MCF 10A (cell line): ENCODE measurements around the gene CHST6. TPM values are rescaled to one million over a fixed set of nuclear protein-coding genes. Genes with fewer than 3 reads are reported as not detected.

Source experiments
- BruUV-seq: library from RNA; stranded (reverse); fragments of 400-500 nt; replicated peaks from 2 replicates; lab custom pipeline; 2021; lab: Mats Ljungman, UMichigan
- CTCF ChIA-PET: fragments of 300-600 bp; sonication (Branson Sonifier 250); formaldehyde crosslinking; extraction: SDS; loops from one replicate; lab custom pipeline; 2021; ENCODE audit warnings: antibody characterized with exemption, inconsistent platforms; lab: Yijun Ruan, JAX
- POLR2A ChIA-PET: fragments of 300-600, 350-650 bp; sonication (Branson Sonifier 250); formaldehyde crosslinking; extraction: SDS; loops from one replicate; lab custom pipeline; 2020; ENCODE audit warnings: antibody characterized with exemption, inconsistent platforms; lab: Yijun Ruan, JAX
- DNase-seq: peaks from one replicate; pipeline ENCODE4 v3.0.0-alpha.2; 2018; ENCODE audit not compliant: unreplicated experiment
- H3K27ac Mint-ChIP-seq: one replicate; pipeline ENCODE4 v1.8.0; 2022; ENCODE audit warnings: mild to moderate bottlenecking, low read depth, mixed read lengths; ENCODE audit not compliant: unreplicated experiment
- H3K27me3 Mint-ChIP-seq: one replicate; pipeline ENCODE4 v1.8.0; 2022; ENCODE audit warnings: mixed read lengths; ENCODE audit not compliant: insufficient read depth, unreplicated experiment
- H3K36me3 Mint-ChIP-seq: one replicate; pipeline ENCODE4 v1.8.0; 2022; ENCODE audit warnings: mild to moderate bottlenecking, moderate library complexity, mixed read lengths; ENCODE audit not compliant: insufficient read depth, unreplicated experiment
- H3K4me1 Mint-ChIP-seq: one replicate; pipeline ENCODE4 v1.8.0; 2022; ENCODE audit warnings: mixed read lengths; ENCODE audit not compliant: insufficient read depth, unreplicated experiment
- H3K4me3 Mint-ChIP-seq: one replicate; pipeline ENCODE4 v1.8.0; 2022; ENCODE audit warnings: mild to moderate bottlenecking, moderate library complexity, mixed read lengths; ENCODE audit not compliant: unreplicated experiment
- H3K9me3 Mint-ChIP-seq: one replicate; pipeline ENCODE4 v1.8.0; 2022; ENCODE audit warnings: mixed read lengths; ENCODE audit not compliant: unreplicated experiment
- intact Hi-C: fragments of 100-400 bp; cut with micrococcal nuclease; formaldehyde crosslinking; loops from 2 replicates; pipeline ENCODE4 v1.14.1; 2022
- total RNA-seq: library from RNA; stranded (reverse); gene quantifications from 2 replicates; pipeline ENCODE4 v1.2.3, GENCODE V29; 2022
- TF ChIP-seq, protein P1 (sequence below): fragments of 200-600 bp; IDR thresholded peaks from one replicate; pipeline ENCODE4 v1.8.0; 2022; ENCODE audit warnings: antibody characterized with exemption, mild to moderate bottlenecking; ENCODE audit not compliant: unreplicated experiment

The CHST6 gene
- total RNA-seq, 1 experiment from 2014 or later = 0.16 TPM

DNA sequence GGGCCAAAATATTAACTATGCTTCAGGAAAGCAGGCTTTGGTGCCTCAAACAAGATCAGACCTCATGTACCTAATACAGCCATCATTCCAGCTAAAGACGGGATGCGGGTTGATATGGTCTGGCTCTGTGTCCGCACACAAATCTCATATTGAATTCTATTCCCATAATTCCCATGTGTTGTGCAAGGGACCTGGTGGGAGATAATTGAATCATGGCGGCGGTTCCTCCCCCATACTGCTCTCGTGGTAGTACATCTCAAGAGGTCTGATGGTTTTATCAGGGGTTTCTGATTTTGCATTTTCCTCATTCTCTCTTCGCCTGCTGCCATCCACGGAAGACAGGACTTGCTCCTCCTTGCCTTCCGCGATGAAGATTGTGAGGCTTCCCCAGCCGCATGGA lies 19.1 kb upstream of the CHST6 start:
- CTCF ChIA-PET = interaction anchor here (1.6 kb wide), 1 partner anchor 42 kb away, joined by 11 read pairs; no protein-coding TSS in a partner anchor

DNA sequence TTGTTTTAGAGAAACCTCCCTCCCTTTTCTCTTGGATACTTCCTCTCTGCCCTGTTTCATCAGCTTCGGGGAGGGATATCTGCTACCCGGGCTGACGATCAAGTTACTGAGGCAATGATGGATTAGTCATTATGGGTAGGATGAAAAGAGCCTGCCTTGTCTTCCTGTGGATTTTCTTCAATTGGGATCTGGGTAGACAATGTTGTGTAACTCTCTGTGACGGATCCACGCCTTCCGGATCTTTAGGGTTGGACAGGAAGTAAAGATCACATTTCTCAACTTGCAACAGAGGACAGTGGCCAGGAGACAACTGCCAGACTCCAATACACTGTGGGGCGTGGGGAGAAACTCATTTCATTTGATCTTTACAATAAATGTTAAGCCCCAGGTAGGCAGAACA lies 11.3 kb upstream of the CHST6 start:
- no peaks in the 10 kb centered on the region for H3K9me3 Mint-ChIP-seq
- no peaks in the 10 kb centered on the region for H3K27me3 Mint-ChIP-seq
- ChIA-PET CTCF (interaction anchor here (0.6 to 2.9 kb wide), 4 partner anchors 10 to 1197 kb away, joined by 5 to 22 read pairs (median 8); no protein-coding TSS in a partner anchor), POLR2A (interaction anchor here (0.7 to 2.1 kb wide), 8 partner anchors 9 to 300 kb away, joined by 3 to 9 read pairs (median 3); partner anchors contain the start of genes CFDP1, CHST6 and GABARAPL2)
- intact Hi-C loops = loop anchor here (1.0 kb wide), 1 partner anchor 49 kb away; no protein-coding TSS in a partner anchor
- TF ChIP-seq, protein P1, sequence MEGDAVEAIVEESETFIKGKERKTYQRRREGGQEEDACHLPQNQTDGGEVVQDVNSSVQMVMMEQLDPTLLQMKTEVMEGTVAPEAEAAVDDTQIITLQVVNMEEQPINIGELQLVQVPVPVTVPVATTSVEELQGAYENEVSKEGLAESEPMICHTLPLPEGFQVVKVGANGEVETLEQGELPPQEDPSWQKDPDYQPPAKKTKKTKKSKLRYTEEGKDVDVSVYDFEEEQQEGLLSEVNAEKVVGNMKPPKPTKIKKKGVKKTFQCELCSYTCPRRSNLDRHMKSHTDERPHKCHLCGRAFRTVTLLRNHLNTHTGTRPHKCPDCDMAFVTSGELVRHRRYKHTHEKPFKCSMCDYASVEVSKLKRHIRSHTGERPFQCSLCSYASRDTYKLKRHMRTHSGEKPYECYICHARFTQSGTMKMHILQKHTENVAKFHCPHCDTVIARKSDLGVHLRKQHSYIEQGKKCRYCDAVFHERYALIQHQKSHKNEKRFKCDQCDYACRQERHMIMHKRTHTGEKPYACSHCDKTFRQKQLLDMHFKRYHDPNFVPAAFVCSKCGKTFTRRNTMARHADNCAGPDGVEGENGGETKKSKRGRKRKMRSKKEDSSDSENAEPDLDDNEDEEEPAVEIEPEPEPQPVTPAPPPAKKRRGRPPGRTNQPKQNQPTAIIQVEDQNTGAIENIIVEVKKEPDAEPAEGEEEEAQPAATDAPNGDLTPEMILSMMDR = no peak
- peak overlapping the region; percentile 42 for H3K4me3 Mint-ChIP-seq
- DNase-seq = peak; percentile 98
- BruUV-seq = no TSS peak
- H3K27ac Mint-ChIP-seq = peak overlapping the region; percentile 95
- H3K36me3 Mint-ChIP-seq = no peaks in the 10 kb centered on the region
- peaks cover 33% of the 10 kb centered on the region for H3K4me1 Mint-ChIP-seq

More for the DNA sequence above, 19.1 kb upstream of the CHST6 start:
- intact Hi-C loops = no loop called here
- no peak overlapping the region for H3K4me3 Mint-ChIP-seq
- BruUV-seq = no TSS peak
- DNase-seq = no peak
- H3K36me3 Mint-ChIP-seq = no peaks in the 10 kb centered on the region
- H3K27ac Mint-ChIP-seq = no peak overlapping the region
- POLR2A ChIA-PET = interaction anchor here (0.9 kb wide), 1 partner anchor 12 kb away, joined by 3 read pairs; no protein-coding TSS in a partner anchor
- no peaks in the 10 kb centered on the region for H3K27me3 Mint-ChIP-seq
- no peaks in the 10 kb centered on the region for H3K9me3 Mint-ChIP-seq
- TF ChIP-seq, protein P1 = no peak
- H3K4me1 Mint-ChIP-seq = no peaks in the 10 kb centered on the region

DNA sequence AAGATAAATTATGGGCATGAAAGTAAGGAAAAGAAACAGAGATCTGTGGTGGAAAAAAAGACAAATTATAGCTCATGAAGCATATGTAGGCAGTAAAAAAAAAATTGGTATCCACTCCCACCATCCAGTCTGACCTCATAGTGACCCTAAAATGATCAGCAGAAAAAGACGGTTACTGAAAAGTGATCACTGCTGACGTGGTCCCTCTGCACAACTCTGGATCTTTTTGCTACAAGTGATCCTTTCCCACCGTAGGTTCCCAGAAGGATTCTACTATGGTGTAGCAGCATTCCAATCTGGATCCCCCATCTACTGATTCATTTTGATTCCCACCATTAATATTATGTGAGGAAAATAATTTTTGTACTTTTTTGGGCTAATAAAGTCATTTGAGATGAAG lies 10.9 kb upstream of the CHST6 start:
- intact Hi-C loops = loop anchor here (1.0 kb wide), 1 partner anchor 49 kb away; no protein-coding TSS in a partner anchor
- H3K9me3 Mint-ChIP-seq = no peaks in the 10 kb centered on the region
- POLR2A ChIA-PET = interaction anchor here (0.7 to 2.1 kb wide), 8 partner anchors 8 to 300 kb away, joined by 3 to 9 read pairs (median 4); partner anchors contain the start of genes ADAT1, CFDP1, CHST6 and GABARAPL2
- no peaks in the 10 kb centered on the region for H3K36me3 Mint-ChIP-seq
- H3K27ac Mint-ChIP-seq = peak overlapping the region; percentile 95
- H3K27me3 Mint-ChIP-seq = no peaks in the 10 kb centered on the region
- BruUV-seq = TSS peak; percentile 84
- DNase-seq = no peak
- CTCF ChIA-PET = interaction anchor here (0.6 to 1.9 kb wide), 7 partner anchors 11 to 1196 kb away, joined by 3 to 9 read pairs (median 5); partner anchors contain the start of gene TMEM170A
- TF ChIP-seq, protein P1 = no peak
- peaks cover 34% of the 10 kb centered on the region for H3K4me1 Mint-ChIP-seq
- H3K4me3 Mint-ChIP-seq = peak overlapping the region; percentile 42

DNA sequence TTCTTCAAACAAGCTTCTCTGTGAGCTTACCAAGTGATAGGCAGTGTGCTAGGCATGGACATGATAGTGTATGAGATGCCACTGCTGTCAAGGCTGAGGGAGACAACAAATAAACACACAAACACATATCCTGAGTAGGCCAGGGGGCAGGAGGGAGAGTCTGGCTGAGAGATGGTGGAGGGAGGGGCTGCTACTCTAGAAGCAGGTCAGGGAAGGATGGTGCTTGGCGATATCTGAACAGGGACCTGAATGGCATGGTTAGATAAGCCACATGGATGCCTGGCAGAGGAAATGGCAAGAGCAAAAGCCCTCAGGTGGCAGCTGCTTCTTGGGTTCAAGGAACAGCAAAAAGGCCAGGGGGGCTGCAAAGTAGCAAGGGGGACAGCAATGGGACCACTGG lies 8.6 kb upstream of the CHST6 start:
- Mint-ChIP-seq H3K27ac (no peak overlapping the region), H3K4me1 (peaks cover 34% of the 10 kb centered on the region), H3K4me3 (no peak overlapping the region), H3K36me3 (no peaks in the 10 kb centered on the region), H3K27me3 (no peaks in the 10 kb centered on the region), H3K9me3 (no peaks in the 10 kb centered on the region)
- ChIA-PET CTCF (interaction anchor here (0.5 to 2.4 kb wide), 4 partner anchors 13 to 76 kb away, joined by 3 to 14 read pairs (median 4); no protein-coding TSS in a partner anchor), POLR2A (interaction anchor here (0.7 to 2.1 kb wide), 3 partner anchors 13 to 1527 kb away, joined by 3 to 11 read pairs (median 3); no protein-coding TSS in a partner anchor)
- TF ChIP-seq, protein P1 = no peak
- no peak for DNase-seq
- no TSS peak for BruUV-seq
- intact Hi-C loops = no loop called here
